Kidney (tissue), 14 donors: ENCODE results near the gene FNTB. TPM values are rescaled to one million over a fixed set of nuclear protein-coding genes. Genes with fewer than 3 reads are reported as not detected.

Source experiments
- DNase-seq, 5 donors: peaks; one replicate each; pipeline ENCODE4 v3.0.0-alpha.2; 2013 to 2020
- FAIRE-seq: peaks from 2 replicates; lab custom pipeline; 2012; peaks lifted over from hg19 to GRCh38; lab: Jason Lieb, UNC
- H3K27ac ChIP-seq, 2 donors: one replicate each; pipeline ENCODE4 v1.7.0; 2013; ENCODE audit warnings: low read depth in 2 of 2, low read length in 2 of 2, inconsistent platforms in 1 of 2
- H3K27me3 ChIP-seq: one replicate; pipeline ENCODE4 v1.7.1; 2013; ENCODE audit warnings: low read length, inconsistent platforms; ENCODE audit not compliant: control insufficient read depth, insufficient read depth
- H3K36me3 ChIP-seq, 3 donors: one replicate each; pipeline versions ENCODE4 v1.7.0 to v1.7.1; 2013; ENCODE audit warnings: low read length in 3 of 3, control low read depth in 1 of 3, inconsistent platforms in 1 of 3; ENCODE audit not compliant: insufficient read depth in 3 of 3, control insufficient read depth in 2 of 3
- H3K4me1 ChIP-seq, 3 donors: one replicate each; pipeline versions ENCODE4 v1.7.0 to v1.7.1; 2013; ENCODE audit warnings: low read length in 3 of 3, inconsistent platforms in 1 of 3, low read depth in 1 of 3; ENCODE audit not compliant: control insufficient read depth in 2 of 3, insufficient read depth in 2 of 3
- H3K4me3 ChIP-seq, 3 donors: one replicate each; pipeline versions ENCODE4 v1.7.0 to v1.8.1; 2013; ENCODE audit warnings: low read length in 3 of 3, control low read depth in 1 of 3, inconsistent platforms in 1 of 3
- H3K9ac ChIP-seq, 3 donors: one replicate each; pipeline versions ENCODE4 v1.7.0 to v1.7.1; 2013; ENCODE audit warnings: low read length in 3 of 3, control low read depth in 1 of 3, inconsistent platforms in 1 of 3
- H3K9me3 ChIP-seq, 3 donors: one replicate each; pipeline versions ENCODE4 v1.7.0 to v1.7.1; 2013; ENCODE audit warnings: low read length in 3 of 3, control low read depth in 1 of 3, inconsistent platforms in 1 of 3; ENCODE audit not compliant: control insufficient read depth in 2 of 3, insufficient read depth in 1 of 3
- CTCF ChIP-seq: IDR thresholded peaks from 3 replicates; pipeline ENCODE4 v1.5.1; 2012; ENCODE audit warnings: mild to moderate bottlenecking, moderate library complexity, borderline replicate concordance; ENCODE audit not compliant: insufficient read depth; ENCODE audit errors: extremely low read depth
- intact Hi-C: fragments of 100-400 bp; cut with DNase I; formaldehyde crosslinking; loops from one replicate; pipeline ENCODE4 v1.11.1; 2022
- polyA plus RNA-seq: library from polyadenylated mRNA; stranded (reverse); fragments of 350-450 nt; fragmentation: Illumina TruSeq; extraction: RNeasy Lipid Tissue Mini Kit (QIAGEN cat#74804); gene quantifications from one replicate; pipeline ENCODE4 v1.2.3, GENCODE V29; 2014; ENCODE audit warnings: low read depth, low replicate concordance; ENCODE audit not compliant: insufficient read depth
- total RNA-seq: library from RNA; stranded (reverse); fragmentation: NEBNext Ultra II Directional; extraction: Animal tissue kit (Norgen Biotek cat#: 25700); gene quantifications from one replicate; pipeline ENCODE4 v1.2.1, GENCODE V29; 2021
- donor health status: control.
- donor health status: control.
- donor health status: control.
- donor health status: control.
- donor health status: control.
- donor health status: DM: yes; HTN: yes; CAD: no.
- donor health status: Normal renal cell carcinoma (clear cell type).

The FNTB gene
- total and polyA plus RNA-seq, 2 donors from 2014 or later, result 13.6 to 15.0 TPM

- no peak for TF ChIP-seq CTCF
- H3K9me3 ChIP-seq, result no peaks in the 10 kb centered on the region
- H3K36me3 ChIP-seq, result no peaks in the 10 kb centered on the region
- FAIRE-seq (no peak), DNase-seq (peak; percentile 98 to 100 (median 99))
- H3K9ac ChIP-seq, result peak within 1 kb of the TSS; percentile 58 to 82 (median 73)
- H3K4me1 ChIP-seq, result peaks cover 0 to 5% (median 4%) of the 10 kb centered on the region in 3 donors
- peaks cover 4% of the 10 kb centered on the region for H3K27me3 ChIP-seq
- peak within 1 kb of the TSS; percentile 82 to 91 (median 87) for H3K4me3 ChIP-seq
- intact Hi-C loops, result no loop called here
- peak within 1 kb of the TSS; percentile 84 to 89 for H3K27ac ChIP-seq
Measured at GRCh38 chr14:65102441-65103149, 115.9 kb downstream of the FNTB start, which contains the start of gene MAX. Gene MAX, minus strand, starts transcription at chr14:65102517. Its CDS starts 178 bp downstream, at chr14:65102339.

- Histone ChIP-seq H3K27ac (no peak overlapping the region), H3K9me3 (no peaks in the 10 kb centered on the region), H3K9ac (peak overlapping the region in 2 of 3 donors; percentile 15 to 53), H3K4me1 (peaks cover 0 to 5% (median 0%) of the 10 kb centered on the region in 3 donors), H3K36me3 (no peaks in the 10 kb centered on the region), H3K27me3 (peaks cover 4% of the 10 kb centered on the region), H3K4me3 (peak overlapping the region; percentile 80 to 87 (median 82))
- FAIRE-seq (no peak), DNase-seq (peak in 2 of 5 donors; percentile 6 to 43)
- TF ChIP-seq CTCF, result no peak
- intact Hi-C loops, result no loop called here
Measured at GRCh38 chr14:65103150-65103760, 116.6 kb downstream of the FNTB start.

- Histone ChIP-seq H3K4me3 (no peak overlapping the region), H3K27ac (no peak overlapping the region), H3K9ac (no peak overlapping the region), H3K4me1 (peaks cover 0 to 5% (median 0%) of the 10 kb centered on the region in 3 donors), H3K9me3 (no peaks in the 10 kb centered on the region), H3K27me3 (peaks cover 4% of the 10 kb centered on the region), H3K36me3 (no peaks in the 10 kb centered on the region)
- DNase-seq (no peak), FAIRE-seq (no peak)
- no peak for TF ChIP-seq CTCF
- intact Hi-C loops, result no loop called here
Measured at GRCh38 chr14:65104791-65105190, 118.1 kb downstream of the FNTB start.
